ENCODE data around the gene CACHD1. TPM values are rescaled to one million over a fixed set of nuclear protein-coding genes. Genes with fewer than 3 reads are reported as not detected.

Gene CACHD1
- total RNA-seq, 1 experiment from 2014 or later: 8.4 TPM

DNA sequence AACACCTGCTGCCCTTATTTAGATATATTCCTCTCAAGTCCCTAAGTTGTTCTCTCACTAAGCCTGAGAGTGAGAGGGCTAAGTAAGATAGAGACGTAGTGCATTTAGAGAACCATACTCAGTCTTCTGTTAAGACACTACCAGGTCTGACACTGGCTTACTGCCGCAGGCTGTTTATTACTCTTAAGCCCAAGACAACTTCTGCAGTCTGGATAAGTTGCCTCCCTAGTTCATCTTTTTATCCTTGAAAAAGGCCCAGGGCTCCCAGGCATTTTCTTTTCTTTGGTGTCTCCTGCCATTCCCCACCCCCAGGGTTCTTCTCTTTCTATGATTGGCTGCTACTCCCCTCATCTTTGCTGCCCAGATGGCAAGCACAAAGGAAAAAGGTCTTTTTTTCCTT lies 38.7 kb downstream of the CACHD1 start:
- no peaks in the 10 kb centered on the region for H3K9me3 ChIP-seq (ENCODE audit: control insufficient read depth in 1 of 2, insufficient read depth in 1 of 2, low read depth in 1 of 2, low read length in 2 of 2)
- ChIA-PET CTCF (no interaction called here), POLR2A (no interaction called here), RAD21 (ENCODE audit: low non-redundant PET in 1 of 2, low total read pairs in 2 of 2, uncharacterized antibody in 2 of 2, unreplicated experiment in 2 of 2) (no interaction called here)
- no peak overlapping the region for H3K27ac ChIP-seq (ENCODE audit: low read depth, low read length)
- no peak overlapping the region for H3K4me2 ChIP-seq (ENCODE audit: low read length)
- H3K9ac ChIP-seq (ENCODE audit: low read length): no peak overlapping the region
- H2AFZ ChIP-seq (ENCODE audit: low read depth, low read length, poor library complexity, severe bottlenecking): no peak overlapping the region
- H3K79me2 ChIP-seq (ENCODE audit: insufficient read depth, low read length): no peaks in the 10 kb centered on the region
- BruUV-seq (replicated peaks): no TSS peak
- H3K36me3 ChIP-seq (ENCODE audit: control insufficient read depth in 1 of 2, insufficient read depth in 2 of 2, low read length in 2 of 2): no peaks in the 10 kb centered on the region
- H3K27me3 ChIP-seq (ENCODE audit: insufficient read depth, low read length): no peaks in the 10 kb centered on the region
- H3K4me3 ChIP-seq (replicated peaks in 1 of 2; ENCODE audit: low read depth in 1 of 2, low read length in 2 of 2): no peak overlapping the region
- H4K20me1 ChIP-seq (ENCODE audit: insufficient read depth): no peaks in the 10 kb centered on the region
- H3K9me2 ChIP-seq (ENCODE audit: insufficient read depth): no peaks in the 10 kb centered on the region
- DNase-seq (ENCODE audit: low read depth, low spot score) (no peak), ATAC-seq (no peak)
- peaks cover 15 to 16% of the 10 kb centered on the region in 2 experiments for H3K4me1 ChIP-seq (ENCODE audit: control insufficient read depth in 1 of 2, insufficient read depth in 2 of 2, low read length in 2 of 2)
- intact Hi-C loops (cut with micrococcal nuclease): no loop called here
- no peak for TF ChIP-seq ZNF274 (IDR thresholded peaks at IDR 0.05; ENCODE audit: low read depth, low read length)
- no peak for TF ChIP-seq YY1 (IDR thresholded peaks at IDR 0.05; ENCODE audit: extremely low read depth, insufficient replicate concordance, low read depth, low read length)
- TF ChIP-seq CTCF (IDR thresholded peaks at IDR 0.05 in 2 of 3, conservative IDR thresholded peaks at IDR 0.05 in 1 of 3; ENCODE audit: borderline replicate concordance in 1 of 3, insufficient read depth in 1 of 3, low read depth in 2 of 3, low read length in 2 of 3): no peak
- TF ChIP-seq SRF (IDR thresholded peaks at IDR 0.05; ENCODE audit: low read depth): no peak
- TF ChIP-seq POLR2AphosphoS5 (IDR thresholded peaks at IDR 0.05; ENCODE audit: low read depth, low read length): no peak
- TF ChIP-seq TCF7L2 (IDR thresholded peaks at IDR 0.05; ENCODE audit: borderline replicate concordance, extremely low read depth, insufficient read depth, insufficient read length): no peak
- TF ChIP-seq CEBPB (IDR thresholded peaks at IDR 0.05; ENCODE audit: low read depth): no peak
- TF ChIP-seq JUND (IDR thresholded peaks at IDR 0.05): no peak
- TF ChIP-seq EGR1 (IDR thresholded peaks at IDR 0.05; ENCODE audit: low read depth): no peak
- TF ChIP-seq, protein P1, sequence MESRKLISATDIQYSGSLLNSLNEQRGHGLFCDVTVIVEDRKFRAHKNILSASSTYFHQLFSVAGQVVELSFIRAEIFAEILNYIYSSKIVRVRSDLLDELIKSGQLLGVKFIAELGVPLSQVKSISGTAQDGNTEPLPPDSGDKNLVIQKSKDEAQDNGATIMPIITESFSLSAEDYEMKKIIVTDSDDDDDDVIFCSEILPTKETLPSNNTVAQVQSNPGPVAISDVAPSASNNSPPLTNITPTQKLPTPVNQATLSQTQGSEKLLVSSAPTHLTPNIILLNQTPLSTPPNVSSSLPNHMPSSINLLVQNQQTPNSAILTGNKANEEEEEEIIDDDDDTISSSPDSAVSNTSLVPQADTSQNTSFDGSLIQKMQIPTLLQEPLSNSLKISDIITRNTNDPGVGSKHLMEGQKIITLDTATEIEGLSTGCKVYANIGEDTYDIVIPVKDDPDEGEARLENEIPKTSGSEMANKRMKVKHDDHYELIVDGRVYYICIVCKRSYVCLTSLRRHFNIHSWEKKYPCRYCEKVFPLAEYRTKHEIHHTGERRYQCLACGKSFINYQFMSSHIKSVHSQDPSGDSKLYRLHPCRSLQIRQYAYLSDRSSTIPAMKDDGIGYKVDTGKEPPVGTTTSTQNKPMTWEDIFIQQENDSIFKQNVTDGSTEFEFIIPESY (IDR thresholded peaks at IDR 0.05; ENCODE audit: extremely low read depth, insufficient replicate concordance, low read length): no peak
- no peak for TF ChIP-seq REST (IDR thresholded peaks at IDR 0.05; ENCODE audit: low read depth)
- no peak for TF ChIP-seq SP1 (IDR thresholded peaks at IDR 0.05; ENCODE audit: low read depth)
- TF ChIP-seq CBX3 (IDR thresholded peaks at IDR 0.05; ENCODE audit: low read depth): no peak
- no peak for TF ChIP-seq ZFX (IDR thresholded peaks at IDR 0.05)
- no peak for TF ChIP-seq EZH2 (IDR thresholded peaks at IDR 0.05)
- TF ChIP-seq ELF1 (IDR thresholded peaks at IDR 0.05; ENCODE audit: borderline replicate concordance, low read depth): no peak
- TF ChIP-seq, protein P2, sequence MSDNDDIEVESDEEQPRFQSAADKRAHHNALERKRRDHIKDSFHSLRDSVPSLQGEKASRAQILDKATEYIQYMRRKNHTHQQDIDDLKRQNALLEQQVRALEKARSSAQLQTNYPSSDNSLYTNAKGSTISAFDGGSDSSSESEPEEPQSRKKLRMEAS (IDR thresholded peaks at IDR 0.05): no peak
- TF ChIP-seq, protein P3, sequence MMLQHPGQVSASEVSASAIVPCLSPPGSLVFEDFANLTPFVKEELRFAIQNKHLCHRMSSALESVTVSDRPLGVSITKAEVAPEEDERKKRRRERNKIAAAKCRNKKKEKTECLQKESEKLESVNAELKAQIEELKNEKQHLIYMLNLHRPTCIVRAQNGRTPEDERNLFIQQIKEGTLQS (IDR thresholded peaks at IDR 0.05): no peak
- TF ChIP-seq FOSL1 (IDR thresholded peaks at IDR 0.05; ENCODE audit: low read depth): no peak
- TF ChIP-seq RAD21 (IDR thresholded peaks at IDR 0.05; ENCODE audit: low read depth): no peak

Measured in HCT116 (cell line).